HG03571 (cell line): Measurements from ENCODE around the gene TECPR1.

Source experiments
- ATAC-seq: cut with Tn5 transposase; IDR thresholded peaks from one replicate; pipeline ENCODE4 v1.9.1; 2021; ENCODE audit not compliant: unreplicated experiment

The TECPR1 gene

DNA sequence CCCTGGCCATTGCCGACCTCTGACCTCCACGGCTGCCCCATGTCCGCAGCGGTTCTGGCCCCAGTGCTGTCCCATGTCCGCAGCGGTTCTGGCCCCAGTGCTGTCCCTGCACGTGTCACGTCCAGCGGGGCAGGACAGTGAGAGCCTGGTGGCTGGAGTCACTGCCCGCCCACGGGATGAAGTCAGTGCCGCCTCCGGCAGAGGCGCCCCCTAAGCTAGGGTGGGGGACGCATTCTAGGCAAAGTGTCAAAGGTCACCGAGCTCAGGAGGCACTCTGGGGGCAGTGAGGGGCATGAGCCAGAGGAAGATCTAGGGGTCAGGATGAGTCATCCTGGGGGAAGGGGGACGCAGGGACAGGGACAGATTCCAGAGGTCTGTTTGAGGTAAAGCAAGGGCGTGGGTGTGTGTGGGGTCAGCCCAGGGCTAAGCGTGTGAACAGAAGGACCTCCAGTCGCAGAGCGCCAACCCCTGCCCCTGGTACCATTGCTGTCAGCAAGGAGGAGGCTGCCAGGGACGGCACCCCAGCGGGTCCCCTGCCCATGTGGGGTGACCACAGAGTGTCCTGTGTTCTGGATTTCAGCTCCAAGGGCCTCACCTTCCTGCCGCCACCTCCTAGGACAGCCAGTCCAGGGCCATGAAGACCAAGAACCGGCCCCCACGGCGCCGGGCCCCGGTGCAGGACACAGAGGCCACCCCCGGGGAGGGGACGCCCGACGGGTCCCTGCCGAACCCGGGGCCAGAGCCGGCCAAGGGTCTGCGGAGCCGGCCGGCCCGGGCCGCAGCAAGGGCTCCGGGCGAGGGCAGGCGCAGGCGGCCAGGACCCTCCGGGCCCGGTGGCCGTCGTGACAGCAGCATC, 40.1 kb downstream of the TECPR1 start:
- ATAC-seq = no peak

DNA sequence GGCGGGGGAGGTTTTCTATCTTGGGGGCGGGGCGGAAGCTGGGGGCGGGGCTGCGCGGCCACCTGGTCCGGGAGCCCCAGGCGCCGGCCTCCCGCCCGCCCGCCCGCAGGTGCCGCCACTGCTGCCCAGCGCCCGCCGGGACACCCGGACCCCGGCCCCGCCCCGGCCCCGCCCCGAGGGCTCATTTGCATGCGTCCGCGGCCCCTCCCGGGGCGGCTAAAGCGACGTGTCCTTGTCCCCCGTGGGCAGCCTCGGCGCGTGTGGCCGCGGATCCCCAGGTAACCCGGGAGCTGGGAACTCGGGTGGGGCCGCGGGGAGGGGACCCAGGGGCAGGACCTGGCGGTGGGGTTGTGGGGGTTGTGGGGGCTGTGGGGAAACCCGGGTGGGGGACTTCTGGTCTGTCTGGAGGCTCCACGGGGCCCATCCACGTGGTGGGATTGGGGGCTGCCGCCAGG, 40.8 kb downstream of the TECPR1 start, which contains the start of gene BHLHA15:
BHLHA15 (plus strand) TSS at position 219 of the 455 bp plus-strand sequence. CDS start 871 bp downstream, outside the sequence.
- ATAC-seq = no peak

DNA sequence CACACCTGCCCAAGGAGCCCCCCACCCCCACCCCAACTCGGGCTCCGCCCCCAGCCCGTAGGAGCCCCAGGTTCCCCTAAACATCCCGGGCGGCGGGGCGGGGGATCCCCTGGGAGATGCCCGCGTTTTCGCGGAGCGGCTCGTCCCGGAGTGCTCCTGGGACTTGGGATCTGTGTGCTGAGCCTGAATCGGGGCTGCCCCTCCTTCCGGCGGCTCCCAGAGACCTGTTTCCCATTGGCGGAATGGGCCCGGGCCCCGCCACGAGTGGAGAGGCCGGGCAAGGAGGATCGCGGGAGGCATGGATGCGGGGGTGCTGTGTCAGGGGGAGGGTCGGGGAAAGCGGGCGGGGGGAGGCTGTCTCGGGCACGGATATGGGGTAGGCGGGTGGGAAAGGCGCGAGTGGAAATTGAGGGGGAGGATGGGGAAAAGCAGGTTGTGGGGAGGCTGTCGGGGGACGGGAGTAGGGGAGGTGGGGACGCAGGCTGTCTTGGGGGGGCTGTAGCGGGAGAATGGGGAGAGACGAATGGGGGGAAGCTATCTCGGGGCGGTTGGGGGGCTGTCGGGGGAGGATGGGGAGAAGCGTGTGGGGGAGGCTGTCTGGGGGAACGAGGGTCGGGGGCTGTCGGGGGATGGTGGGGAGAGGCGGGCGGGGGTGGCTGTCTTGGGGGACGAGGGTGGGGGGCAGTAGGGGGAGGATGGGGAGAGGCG, 41.4 kb downstream of the TECPR1 start:
- no peak for ATAC-seq

DNA sequence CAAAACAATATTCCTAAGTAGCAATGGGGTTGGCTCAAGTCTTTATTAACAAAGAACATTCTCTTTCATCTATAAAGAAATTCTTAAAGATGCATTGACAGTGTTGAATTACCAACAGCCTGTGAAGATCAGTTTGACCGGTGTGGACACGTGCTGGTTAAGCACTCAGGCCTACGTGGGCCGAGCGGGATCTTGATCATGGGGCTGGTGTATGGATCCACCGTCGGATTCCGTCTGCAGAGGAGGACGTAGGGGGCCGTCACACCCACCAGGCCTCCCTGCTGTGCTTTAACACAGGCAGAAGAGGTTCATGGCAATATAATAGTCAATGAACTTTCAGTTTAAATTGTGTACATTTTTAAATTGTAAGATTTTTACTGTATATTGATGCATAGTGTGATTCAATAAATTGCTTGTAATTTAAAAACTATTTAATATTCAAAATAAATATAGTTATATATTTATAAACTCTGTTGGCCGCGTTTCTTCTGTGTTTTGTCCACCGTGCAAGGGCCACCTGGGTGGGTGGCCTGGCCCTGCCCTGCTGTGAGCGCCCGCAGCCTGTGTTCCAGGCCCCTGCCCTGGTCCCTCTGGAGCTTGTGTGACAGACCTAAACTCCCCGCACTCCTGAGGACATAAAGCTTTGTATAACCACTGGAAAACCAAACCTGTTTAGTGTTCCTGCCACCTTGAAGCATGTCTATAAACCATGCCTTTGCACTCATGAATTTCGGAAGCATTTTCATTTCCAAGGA, 42.7 kb downstream of the TECPR1 start:
- no peak for ATAC-seq

DNA sequence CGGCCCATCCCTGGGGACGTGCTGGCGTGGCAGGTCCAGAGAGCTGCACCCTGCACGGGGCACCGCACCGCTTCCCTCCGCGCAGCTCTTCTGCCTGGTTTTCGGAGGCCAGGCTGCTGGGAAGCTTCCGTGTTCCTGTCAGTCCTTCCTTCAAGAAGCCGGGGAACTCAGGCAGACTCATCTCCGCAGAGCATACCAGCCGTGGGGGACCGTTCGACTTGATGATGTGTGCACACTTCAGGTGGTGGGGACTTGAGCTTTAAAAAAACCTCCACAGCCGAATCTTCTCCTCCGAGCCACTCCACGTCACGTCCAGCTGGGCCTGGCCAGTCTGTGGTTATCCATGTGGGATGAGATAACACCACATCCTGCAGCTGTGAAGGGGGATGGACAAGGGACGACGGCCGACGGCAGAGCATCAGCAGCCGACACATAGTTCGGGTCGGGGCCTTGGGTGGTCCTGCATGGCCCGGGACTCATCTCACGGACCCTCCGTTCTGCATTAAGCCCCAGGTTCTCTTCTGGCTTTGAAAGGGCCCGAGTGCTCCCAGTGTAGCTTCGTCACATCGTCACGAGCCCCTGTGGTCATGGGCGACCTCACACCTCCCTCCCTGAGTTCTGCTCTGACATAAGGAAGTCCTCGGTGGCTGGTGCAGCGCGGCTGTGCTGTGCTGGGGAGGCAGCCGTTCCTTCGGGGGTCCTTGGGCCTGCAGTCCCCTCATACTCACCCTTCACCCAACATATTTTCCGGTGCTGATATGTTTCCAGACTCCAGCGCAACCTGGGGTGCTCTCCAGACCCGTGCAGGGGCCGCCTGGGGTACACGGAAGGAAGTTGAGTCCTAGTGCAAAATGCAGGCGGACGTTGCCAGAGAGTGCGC, 45.3 kb downstream of the TECPR1 start:
- ATAC-seq = no peak

DNA sequence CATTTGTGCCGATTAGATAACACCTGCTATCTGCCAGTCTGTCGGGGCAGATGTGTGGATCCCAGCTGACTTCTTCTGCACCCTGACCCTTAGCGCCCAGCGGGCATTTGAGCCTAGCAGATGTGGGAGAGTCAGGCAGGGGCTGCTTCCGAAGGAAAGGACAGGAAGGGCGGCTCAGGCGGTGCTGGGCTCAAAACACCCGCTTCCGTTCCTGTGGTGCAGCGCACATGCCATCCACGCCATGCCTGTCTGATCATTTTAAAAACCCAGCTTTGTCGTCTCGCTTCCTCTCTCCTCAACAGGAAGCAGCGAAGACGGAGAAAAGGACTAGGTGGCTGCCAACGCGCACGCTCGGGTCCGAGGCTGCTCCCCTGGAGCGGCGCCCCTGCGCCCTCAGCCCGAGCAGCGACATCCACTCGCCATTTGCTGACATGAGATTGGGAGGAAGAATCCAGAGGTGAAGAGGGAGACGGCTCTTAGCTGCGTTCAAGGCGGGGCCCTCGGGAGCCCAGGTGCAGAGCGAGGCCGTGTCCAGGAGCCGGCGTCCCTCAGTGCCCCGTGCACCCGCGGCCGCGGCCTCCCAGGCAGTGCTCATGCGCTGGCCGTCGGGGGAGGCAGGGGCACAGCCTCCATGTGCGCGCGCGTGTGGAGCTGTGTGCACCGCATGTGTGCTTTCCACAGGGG, 46.7 kb downstream of the TECPR1 start:
- no peak for ATAC-seq

DNA sequence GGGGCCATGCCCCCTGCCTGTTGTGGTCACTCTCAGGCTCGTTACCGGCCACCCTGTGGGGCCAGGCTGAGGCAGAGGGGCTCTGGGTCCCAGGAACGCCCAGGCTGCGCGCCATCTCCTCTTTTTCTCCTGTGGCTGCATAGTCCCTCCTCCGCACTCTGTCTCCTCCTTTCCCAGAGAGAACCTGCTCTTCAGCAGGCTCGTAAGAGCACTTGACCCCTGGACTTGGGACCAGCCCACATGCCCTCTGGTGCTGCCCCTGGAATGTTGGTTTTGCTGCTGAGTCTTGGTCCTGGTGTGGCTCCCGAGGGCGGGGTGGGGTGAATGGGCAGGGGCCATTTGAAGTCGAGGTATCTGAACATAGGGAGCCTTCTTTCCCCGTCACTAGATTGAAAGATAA, 47.4 kb downstream of the TECPR1 start:
- ATAC-seq = no peak

DNA sequence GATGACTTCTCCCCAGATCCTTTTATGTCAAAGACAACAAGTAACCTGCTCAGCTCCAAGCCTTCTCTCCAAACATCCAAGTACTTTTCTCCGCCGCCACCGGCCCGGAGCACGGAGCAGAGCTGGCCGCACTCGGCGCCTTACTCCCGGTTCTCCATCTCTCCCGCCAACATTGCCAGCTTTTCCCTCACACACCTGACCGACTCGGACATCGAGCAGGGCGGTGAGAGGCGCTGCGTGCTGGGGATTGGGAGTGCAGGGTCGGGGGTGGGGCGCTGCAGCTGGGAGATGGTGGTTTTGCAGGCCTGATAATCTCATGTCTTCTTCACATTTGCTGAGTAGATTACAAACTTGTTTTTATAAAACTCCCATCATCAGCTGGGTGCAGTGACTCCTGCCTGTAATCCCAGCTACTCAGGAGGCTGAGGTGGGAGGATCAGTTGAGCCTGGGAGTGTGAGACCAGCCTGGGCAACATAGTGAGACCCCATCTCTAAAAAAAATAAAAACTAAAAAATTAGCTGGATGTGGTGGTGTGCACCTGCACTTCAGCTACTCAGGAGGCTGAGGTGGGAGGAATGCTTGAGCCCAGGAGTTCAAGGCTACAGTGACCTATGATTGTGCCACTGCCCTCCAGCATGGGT, 47.9 kb downstream of the TECPR1 start:
- ATAC-seq = no peak

DNA sequence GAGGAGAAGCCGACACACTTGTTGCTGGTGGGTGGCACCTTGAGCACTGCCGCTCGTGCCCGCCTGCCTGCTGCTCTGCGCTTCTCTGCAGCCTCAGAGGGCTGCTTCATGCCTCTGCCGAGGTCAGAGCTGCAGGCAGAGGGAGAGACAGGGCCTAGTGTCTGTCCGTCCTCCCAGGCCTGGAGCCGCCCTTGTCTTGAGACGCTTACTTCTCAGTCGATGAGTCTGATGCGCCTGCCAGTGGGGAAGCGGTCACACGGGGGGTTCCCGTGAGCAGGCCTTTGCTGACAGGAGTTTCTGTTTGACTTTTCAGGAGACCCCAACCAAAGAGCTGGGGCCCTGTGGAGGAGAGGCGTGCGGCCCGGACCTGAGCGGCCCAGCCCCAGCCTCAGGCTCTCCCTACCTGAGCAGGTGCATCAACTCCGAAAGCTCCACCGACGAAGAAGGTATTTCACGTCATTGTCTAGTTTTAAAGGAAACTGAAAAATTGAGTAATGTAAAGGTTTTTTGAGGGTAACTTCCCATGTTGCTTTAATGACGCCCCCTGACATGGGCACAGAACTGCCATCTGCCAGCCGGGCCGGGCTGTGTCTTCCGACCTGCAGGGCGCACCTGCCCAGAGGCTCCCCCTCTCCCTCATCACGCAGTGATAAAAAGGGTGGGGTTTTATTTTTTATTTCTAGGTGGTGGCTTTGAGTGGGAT, 48.6 kb downstream of the TECPR1 start:
- ATAC-seq = no peak

DNA sequence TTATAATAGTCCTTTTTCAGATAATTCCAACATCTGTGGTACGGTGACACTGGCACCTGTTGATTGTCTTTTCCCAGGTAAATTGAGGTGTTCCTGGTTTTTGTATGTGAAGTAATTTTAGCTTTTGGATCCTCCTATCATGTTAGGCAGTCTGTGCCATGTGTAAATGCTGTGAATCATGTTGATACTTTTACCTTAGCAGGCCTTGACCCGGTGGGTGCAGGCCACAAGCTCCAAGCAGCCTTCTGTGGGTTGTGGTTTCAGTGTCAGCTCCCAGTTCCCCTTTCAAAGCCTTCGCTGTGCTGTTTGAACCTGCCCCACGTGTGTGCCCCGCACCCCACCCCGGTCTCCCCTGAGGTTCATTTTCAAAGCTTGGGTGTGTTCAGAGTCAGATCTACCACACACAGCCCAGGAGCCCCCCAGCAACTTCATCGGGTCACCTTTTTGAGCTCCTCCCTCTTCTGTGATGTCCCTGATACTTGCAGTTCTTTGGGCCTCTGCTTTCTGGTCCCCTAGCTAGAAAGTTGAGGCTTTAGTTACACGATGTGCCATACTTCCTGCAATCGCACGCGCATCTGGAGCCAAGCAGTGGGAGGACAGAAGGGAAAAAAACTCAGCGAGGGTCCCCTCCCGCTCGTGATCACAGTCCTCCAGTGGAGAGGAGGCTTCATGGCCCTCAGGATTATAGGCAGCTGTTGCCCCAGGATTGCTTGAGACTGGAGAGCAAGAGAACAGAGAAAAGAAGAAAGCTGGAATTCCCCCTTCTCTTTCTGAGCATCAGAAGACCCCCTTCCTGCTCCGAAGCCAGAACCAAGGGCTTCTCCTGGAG, 49.5 kb downstream of the TECPR1 start:
- ATAC-seq = peak; percentile 94

DNA sequence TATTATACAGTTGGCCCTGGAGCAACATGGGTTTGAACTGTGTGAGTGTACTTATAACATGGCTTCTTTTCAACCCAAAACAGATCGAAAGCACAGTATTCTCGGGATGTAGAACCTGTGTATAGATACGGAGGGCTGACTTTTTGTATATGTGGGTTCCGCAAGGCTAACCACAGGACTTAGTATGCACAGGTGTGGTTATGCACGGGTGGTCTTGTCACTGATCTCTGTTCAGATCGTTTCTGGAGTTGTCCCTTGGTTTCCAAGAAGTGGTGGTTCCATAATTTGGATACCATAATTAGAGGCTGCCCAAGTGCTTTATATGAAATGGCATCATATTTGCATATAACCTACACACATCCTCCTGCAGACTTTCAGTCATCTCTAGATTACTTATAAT, 51.7 kb downstream of the TECPR1 start:
- ATAC-seq = no peak

DNA sequence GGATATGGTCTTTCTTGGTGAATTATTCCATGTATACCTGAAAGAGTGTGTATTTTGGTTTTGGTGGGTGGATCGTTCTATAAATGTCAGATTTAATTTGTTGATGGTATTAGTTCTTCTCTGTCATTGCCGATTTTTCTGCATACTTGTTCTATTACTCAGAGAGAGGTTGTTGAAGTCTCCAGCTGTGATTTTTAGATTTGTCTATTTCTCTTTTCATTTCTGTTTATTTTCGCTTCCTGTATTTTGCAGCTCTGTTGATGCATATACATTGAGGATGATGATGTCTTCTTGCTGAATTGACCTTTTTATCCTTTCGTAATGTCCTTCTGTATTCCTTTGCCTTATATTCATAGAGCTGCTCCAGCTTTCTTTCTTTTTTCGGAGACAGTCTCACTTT, 52.9 kb downstream of the TECPR1 start:
- ATAC-seq = no peak

DNA sequence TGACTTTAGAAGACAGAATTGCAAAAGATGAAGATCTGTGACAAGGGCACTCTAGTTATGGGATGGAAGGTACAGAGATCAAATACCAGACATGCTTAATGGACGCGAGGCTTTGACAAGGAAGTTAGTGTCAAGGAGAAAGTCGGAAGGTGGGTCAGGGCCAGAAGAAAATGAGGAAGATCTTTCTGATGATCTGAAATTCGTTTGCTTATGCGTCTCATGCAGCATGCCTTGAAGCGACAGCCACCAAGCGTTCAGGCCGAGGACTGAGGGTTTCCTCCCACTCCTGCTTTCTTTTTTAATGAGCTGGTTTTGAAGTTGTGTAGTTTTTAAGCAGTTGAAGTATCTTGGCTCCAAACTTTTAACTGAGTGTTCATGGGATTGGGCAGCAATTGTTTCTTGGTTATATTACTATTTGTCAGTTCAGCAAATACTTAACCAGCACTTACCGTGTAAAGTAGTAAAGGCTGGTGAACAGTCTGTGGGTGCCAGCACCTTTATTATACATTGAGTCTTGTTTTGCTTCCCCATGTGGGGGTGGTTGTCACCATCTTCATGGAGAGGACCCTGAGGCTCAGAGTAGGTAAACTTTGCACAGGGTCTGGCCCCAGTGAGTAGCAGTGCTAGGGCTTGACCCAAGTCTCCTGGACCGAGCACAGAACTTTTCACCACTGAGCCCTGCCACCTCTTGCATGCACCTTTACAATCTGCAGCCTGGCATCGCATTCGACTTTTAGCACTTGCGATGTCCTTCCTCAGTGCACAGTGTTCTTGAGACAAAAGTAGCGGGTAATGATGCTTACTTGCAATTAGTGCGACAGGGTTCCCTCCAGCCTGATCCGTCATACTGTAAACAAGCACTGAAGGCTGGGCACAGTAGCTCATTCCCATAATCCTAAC, 55.1 kb downstream of the TECPR1 start:
- ATAC-seq = no peak

DNA sequence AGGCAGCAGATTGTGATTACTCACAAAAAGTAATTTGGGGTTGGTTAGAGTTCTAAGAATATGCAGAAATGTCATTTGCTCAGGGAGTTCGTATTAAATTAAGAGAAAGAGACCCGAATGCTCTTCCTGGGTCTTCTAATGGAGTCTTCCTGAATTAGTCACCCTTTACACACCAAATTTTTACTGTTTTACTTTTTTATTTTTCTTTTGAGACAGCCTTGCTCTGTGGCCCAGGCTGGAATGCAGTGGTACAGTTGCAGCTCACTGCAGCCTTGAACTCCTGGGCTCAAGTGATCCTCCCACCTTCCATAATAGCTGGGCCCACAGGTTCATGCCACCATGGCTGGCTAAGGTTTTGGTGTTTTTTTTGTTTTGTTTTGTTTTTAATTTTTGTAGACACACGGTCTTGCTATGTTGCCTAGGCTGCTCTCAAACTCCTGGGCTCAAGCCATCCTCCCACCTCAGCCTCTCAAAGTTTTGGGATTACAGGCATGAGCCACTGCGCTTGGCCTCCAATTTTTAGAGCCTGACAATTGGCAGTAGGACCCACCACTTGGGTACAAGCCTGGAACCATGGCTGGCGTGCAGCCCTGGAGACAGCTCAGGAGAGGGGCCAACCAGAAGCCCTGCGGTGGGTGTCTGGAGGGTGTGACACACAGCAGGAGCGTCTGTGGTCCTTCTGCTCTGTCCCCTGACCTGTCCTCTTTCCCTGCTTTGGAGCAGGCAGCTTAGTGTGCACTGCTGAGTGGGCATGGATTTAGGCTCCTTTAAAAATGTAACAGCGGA, 57.2 kb downstream of the TECPR1 start:
- no peak for ATAC-seq

DNA sequence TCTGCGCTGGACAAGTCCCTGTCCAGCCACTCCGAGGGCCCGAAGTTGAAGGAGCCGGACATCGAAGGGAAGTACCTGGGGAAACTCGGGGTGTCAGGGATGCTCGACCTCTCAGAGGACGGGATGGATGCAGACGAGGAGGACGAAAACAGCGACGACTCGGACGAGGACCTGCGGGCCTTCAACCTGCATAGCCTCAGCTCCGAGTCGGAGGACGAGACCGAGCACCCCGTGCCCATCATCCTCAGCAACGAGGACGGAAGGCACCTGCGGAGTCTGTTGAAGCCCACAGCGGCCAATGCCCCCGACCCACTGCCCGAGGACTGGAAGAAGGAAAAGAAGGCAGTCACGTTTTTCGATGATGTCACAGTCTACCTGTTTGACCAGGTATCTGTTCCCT, 57.8 kb downstream of the TECPR1 start:
- no peak for ATAC-seq
